GM23248 (cell line): ENCODE results near the gene NEURL2.

Source experiments
- EZH2 ChIP-seq: fragments of 200-600 bp; sonication (generic); IDR thresholded peaks from 2 replicates; pipeline ENCODE4 v1.6.1; 2018; ENCODE audit warnings: antibody characterized with exemption, mild to moderate bottlenecking; ENCODE audit not compliant: insufficient read depth, poor library complexity, severe bottlenecking
- EZH2phosphoT487 ChIP-seq: fragments of 200-600 bp; sonication (generic); IDR thresholded peaks from 2 replicates; pipeline ENCODE4 v1.6.1; 2018; ENCODE audit warnings: antibody characterized with exemption, moderate library complexity, mild to moderate bottlenecking, low read depth; ENCODE audit not compliant: insufficient read depth

DNA sequence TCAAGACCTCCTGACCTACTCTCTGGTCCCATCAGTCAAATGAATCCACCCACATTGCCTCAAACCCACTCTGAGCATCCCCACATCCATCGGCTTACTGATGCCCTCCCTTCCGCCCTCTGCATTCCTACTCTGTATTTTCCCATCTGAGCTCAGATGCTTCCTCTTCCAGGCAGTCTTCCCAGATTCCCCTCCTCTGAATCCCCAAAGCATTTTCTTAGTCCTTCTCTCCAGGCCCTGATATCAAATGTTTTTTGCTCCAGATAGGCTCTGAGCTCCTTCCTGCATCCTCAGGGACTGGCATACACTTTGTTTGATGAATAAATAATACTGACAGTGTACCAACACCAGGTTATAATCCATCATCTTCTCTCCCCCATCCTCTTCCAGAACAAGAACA lies 17.1 kb upstream of the NEURL2 start:
- TF ChIP-seq EZH2 (no peak), EZH2phosphoT487 (no peak)
